ENCODE measurements around the gene TF.

Gene TF

GRCh38 chr3:133762539-133762938, 16.3 kb downstream of the TF start:
- Histone ChIP-seq H3K27me3 (replicated peaks; ENCODE audit: control insufficient read depth, insufficient read depth, low read length, poor library complexity, severe bottlenecking) (no peaks in the 10 kb centered on the region), H3K4me3 (ENCODE audit: insufficient read depth, low read depth, low read length, poor library complexity, severe bottlenecking) (no peak overlapping the region), H3K36me3 (ENCODE audit: control insufficient read depth, insufficient read depth, low read length) (no peaks in the 10 kb centered on the region), H3K27ac (ENCODE audit: insufficient read depth, low read length, poor library complexity, severe bottlenecking) (no peak overlapping the region), H3K4me1 (ENCODE audit: control insufficient read depth, insufficient read depth, low read length, poor library complexity, severe bottlenecking) (no peaks in the 10 kb centered on the region), H3K9me3 (ENCODE audit: control insufficient read depth, low read length) (no peaks in the 10 kb centered on the region)
- no peak for DNase-seq

DNA sequence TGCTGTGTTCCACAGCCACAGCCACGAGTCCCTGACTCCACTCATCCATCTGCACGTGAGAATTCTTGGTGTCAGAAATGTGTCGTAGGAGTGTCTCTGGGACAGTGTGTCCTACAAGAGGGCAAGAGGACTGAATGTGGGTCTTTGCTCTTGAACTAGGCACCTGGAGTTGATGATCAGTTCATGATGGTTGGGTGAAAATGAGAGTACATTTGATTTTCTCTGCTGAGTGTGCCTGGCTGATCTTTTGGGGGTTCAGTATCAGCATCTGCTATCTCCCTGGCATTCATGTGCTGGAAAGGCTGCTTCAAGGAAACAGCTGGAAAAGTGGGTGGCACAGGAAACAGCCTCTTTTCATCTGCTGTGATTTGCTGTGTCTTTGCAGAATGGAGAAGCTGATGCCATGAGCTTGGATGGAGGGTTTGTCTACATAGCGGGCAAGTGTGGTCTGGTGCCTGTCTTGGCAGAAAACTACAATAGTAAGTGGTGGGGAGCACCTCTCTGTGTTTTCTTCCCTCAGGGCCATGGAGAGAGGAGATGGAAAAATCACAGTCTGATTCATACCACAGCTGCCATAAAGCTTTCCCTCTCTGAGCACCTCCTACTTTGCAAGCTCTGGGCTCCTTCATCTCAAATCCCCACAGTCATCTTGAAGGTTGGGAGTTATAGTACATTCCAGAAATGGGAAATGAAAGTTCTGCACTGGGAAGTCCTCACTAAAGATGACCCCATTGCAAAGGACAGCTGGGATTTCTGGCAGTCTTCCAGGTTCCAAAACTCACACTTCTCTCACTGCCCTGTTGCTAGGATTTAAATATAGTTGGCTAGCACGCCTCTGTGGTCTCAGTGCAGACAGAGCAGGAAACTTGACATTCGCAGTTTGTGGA, 17.8 kb downstream of the TF start:
- Histone ChIP-seq H3K27me3 (replicated peaks; ENCODE audit: control insufficient read depth, insufficient read depth, low read length, poor library complexity, severe bottlenecking) (no peaks in the 10 kb centered on the region), H3K4me1 (ENCODE audit: control insufficient read depth, insufficient read depth, low read length, poor library complexity, severe bottlenecking) (no peaks in the 10 kb centered on the region), H3K4me3 (ENCODE audit: insufficient read depth, low read depth, low read length, poor library complexity, severe bottlenecking) (no peak overlapping the region), H3K9me3 (ENCODE audit: control insufficient read depth, low read length) (no peaks in the 10 kb centered on the region), H3K27ac (ENCODE audit: insufficient read depth, low read length, poor library complexity, severe bottlenecking) (no peak overlapping the region), H3K36me3 (ENCODE audit: control insufficient read depth, insufficient read depth, low read length) (no peaks in the 10 kb centered on the region)
- no peak for DNase-seq

DNA sequence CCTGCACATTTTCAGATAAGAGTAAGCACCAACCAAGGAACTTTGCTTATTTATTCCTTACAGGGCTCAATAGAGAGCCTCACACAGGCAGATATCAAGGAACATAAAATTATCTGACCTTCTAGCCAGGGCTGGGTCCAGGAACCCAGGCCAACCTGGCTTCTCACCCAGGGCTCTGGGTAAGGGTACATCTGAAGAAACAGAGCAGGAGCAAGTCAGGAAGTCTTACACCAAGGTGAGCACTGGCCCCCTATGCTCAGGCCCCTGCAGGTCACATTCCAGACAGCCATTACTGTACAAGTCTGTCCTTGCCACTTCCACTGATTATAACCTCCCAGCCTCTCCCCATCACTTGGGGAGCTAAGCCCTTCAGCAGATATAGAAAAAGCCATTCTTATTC, 19.1 kb downstream of the TF start:
- Histone ChIP-seq H3K9me3 (ENCODE audit: control insufficient read depth, low read length) (no peaks in the 10 kb centered on the region), H3K27ac (ENCODE audit: insufficient read depth, low read length, poor library complexity, severe bottlenecking) (no peak overlapping the region), H3K4me1 (ENCODE audit: control insufficient read depth, insufficient read depth, low read length, poor library complexity, severe bottlenecking) (no peaks in the 10 kb centered on the region), H3K4me3 (ENCODE audit: insufficient read depth, low read depth, low read length, poor library complexity, severe bottlenecking) (no peak overlapping the region), H3K27me3 (replicated peaks; ENCODE audit: control insufficient read depth, insufficient read depth, low read length, poor library complexity, severe bottlenecking) (no peaks in the 10 kb centered on the region), H3K36me3 (ENCODE audit: control insufficient read depth, insufficient read depth, low read length) (no peaks in the 10 kb centered on the region)
- DNase-seq, result no peak

GRCh38 chr3:133767607-133768006, 21.4 kb downstream of the TF start:
- Histone ChIP-seq H3K9me3 (ENCODE audit: control insufficient read depth, low read length) (no peaks in the 10 kb centered on the region), H3K27ac (ENCODE audit: insufficient read depth, low read length, poor library complexity, severe bottlenecking) (no peak overlapping the region), H3K27me3 (replicated peaks; ENCODE audit: control insufficient read depth, insufficient read depth, low read length, poor library complexity, severe bottlenecking) (no peaks in the 10 kb centered on the region), H3K36me3 (ENCODE audit: control insufficient read depth, insufficient read depth, low read length) (no peaks in the 10 kb centered on the region), H3K4me1 (ENCODE audit: control insufficient read depth, insufficient read depth, low read length, poor library complexity, severe bottlenecking) (no peaks in the 10 kb centered on the region), H3K4me3 (ENCODE audit: insufficient read depth, low read depth, low read length, poor library complexity, severe bottlenecking) (no peak overlapping the region)
- DNase-seq, result no peak

DNA sequence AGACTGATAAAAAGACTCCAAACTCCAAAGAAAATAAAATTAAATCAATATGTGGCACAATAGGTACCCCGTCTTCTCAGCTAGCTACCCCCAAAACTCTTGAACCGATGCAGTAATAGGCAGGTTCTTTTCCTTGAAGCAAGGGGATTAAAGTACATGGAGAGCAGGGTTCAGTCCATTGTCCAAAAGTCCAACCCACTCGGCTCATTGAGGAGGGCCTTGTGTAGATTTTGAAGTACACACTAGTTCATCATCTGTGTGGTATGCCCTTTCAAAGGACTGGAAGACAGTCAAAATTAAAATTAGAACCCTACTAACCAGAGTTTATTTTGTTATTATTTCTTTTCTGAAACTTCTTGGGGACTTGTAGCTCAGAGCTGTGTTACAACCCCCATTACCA, 23.3 kb downstream of the TF start:
- Histone ChIP-seq H3K4me1 (ENCODE audit: control insufficient read depth, insufficient read depth, low read length, poor library complexity, severe bottlenecking) (no peaks in the 10 kb centered on the region), H3K9me3 (ENCODE audit: control insufficient read depth, low read length) (no peaks in the 10 kb centered on the region), H3K36me3 (ENCODE audit: control insufficient read depth, insufficient read depth, low read length) (no peaks in the 10 kb centered on the region), H3K27me3 (replicated peaks; ENCODE audit: control insufficient read depth, insufficient read depth, low read length, poor library complexity, severe bottlenecking) (no peaks in the 10 kb centered on the region), H3K4me3 (ENCODE audit: insufficient read depth, low read depth, low read length, poor library complexity, severe bottlenecking) (no peak overlapping the region), H3K27ac (ENCODE audit: insufficient read depth, low read length, poor library complexity, severe bottlenecking) (no peak overlapping the region)
- DNase-seq, result no peak

GRCh38 chr3:133773732-133774131, 27.5 kb downstream of the TF start:
- no peaks in the 10 kb centered on the region for H3K9me3 ChIP-seq (ENCODE audit: control insufficient read depth, low read length)
- no peak for DNase-seq
- peaks cover 10% of the 10 kb centered on the region for H3K27me3 ChIP-seq (replicated peaks; ENCODE audit: control insufficient read depth, insufficient read depth, low read length, poor library complexity, severe bottlenecking)
- H3K4me1 ChIP-seq (ENCODE audit: control insufficient read depth, insufficient read depth, low read length, poor library complexity, severe bottlenecking), result no peaks in the 10 kb centered on the region
- no peak overlapping the region for H3K27ac ChIP-seq (ENCODE audit: insufficient read depth, low read length, poor library complexity, severe bottlenecking)
- H3K36me3 ChIP-seq (ENCODE audit: control insufficient read depth, insufficient read depth, low read length), result no peaks in the 10 kb centered on the region
- H3K4me3 ChIP-seq (ENCODE audit: insufficient read depth, low read depth, low read length, poor library complexity, severe bottlenecking), result no peak overlapping the region

GRCh38 chr3:133775309-133775708, 29.1 kb downstream of the TF start:
- Histone ChIP-seq H3K36me3 (ENCODE audit: control insufficient read depth, insufficient read depth, low read length) (no peaks in the 10 kb centered on the region), H3K4me1 (ENCODE audit: control insufficient read depth, insufficient read depth, low read length, poor library complexity, severe bottlenecking) (no peaks in the 10 kb centered on the region), H3K4me3 (ENCODE audit: insufficient read depth, low read depth, low read length, poor library complexity, severe bottlenecking) (no peak overlapping the region), H3K27ac (ENCODE audit: insufficient read depth, low read length, poor library complexity, severe bottlenecking) (no peak overlapping the region), H3K9me3 (ENCODE audit: control insufficient read depth, low read length) (no peaks in the 10 kb centered on the region), H3K27me3 (replicated peaks; ENCODE audit: control insufficient read depth, insufficient read depth, low read length, poor library complexity, severe bottlenecking) (peaks cover 10% of the 10 kb centered on the region)
- no peak for DNase-seq

DNA sequence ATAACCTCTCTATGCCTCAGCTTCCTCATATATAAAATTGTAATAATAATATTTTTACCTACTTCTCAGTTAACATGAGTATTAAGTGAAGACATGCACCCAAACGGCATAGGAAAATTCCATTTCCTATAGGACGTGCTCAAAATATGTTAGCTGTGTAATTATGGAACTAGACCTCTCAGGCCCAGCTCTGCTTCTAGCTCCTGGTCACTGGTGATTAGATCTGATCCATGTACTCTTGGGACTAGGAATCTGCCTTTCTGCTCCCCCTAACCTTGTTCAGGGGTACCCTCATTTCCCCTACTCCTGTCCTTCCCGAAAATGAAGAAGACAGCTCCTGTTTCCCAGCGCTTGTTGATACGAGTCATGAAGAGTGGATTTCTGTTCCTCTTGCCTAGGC, 29.6 kb downstream of the TF start:
- Histone ChIP-seq H3K4me3 (ENCODE audit: insufficient read depth, low read depth, low read length, poor library complexity, severe bottlenecking) (no peak overlapping the region), H3K9me3 (ENCODE audit: control insufficient read depth, low read length) (no peaks in the 10 kb centered on the region), H3K4me1 (ENCODE audit: control insufficient read depth, insufficient read depth, low read length, poor library complexity, severe bottlenecking) (no peaks in the 10 kb centered on the region), H3K27ac (ENCODE audit: insufficient read depth, low read length, poor library complexity, severe bottlenecking) (no peak overlapping the region), H3K27me3 (replicated peaks; ENCODE audit: control insufficient read depth, insufficient read depth, low read length, poor library complexity, severe bottlenecking) (peaks cover 10% of the 10 kb centered on the region), H3K36me3 (ENCODE audit: control insufficient read depth, insufficient read depth, low read length) (no peaks in the 10 kb centered on the region)
- DNase-seq, result no peak

GRCh38 chr3:133776794-133777438, 30.7 kb downstream of the TF start:
- Histone ChIP-seq H3K4me3 (ENCODE audit: insufficient read depth, low read depth, low read length, poor library complexity, severe bottlenecking) (no peak overlapping the region), H3K9me3 (ENCODE audit: control insufficient read depth, low read length) (no peaks in the 10 kb centered on the region), H3K4me1 (ENCODE audit: control insufficient read depth, insufficient read depth, low read length, poor library complexity, severe bottlenecking) (no peaks in the 10 kb centered on the region), H3K27ac (ENCODE audit: insufficient read depth, low read length, poor library complexity, severe bottlenecking) (no peak overlapping the region), H3K27me3 (replicated peaks; ENCODE audit: control insufficient read depth, insufficient read depth, low read length, poor library complexity, severe bottlenecking) (peaks cover 10% of the 10 kb centered on the region), H3K36me3 (ENCODE audit: control insufficient read depth, insufficient read depth, low read length) (no peaks in the 10 kb centered on the region)
- no peak for DNase-seq

GRCh38 chr3:133777807-133778568, 31.8 kb downstream of the TF start:
- H3K9me3 ChIP-seq (ENCODE audit: control insufficient read depth, low read length), result no peaks in the 10 kb centered on the region
- no peak overlapping the region for H3K4me3 ChIP-seq (ENCODE audit: insufficient read depth, low read depth, low read length, poor library complexity, severe bottlenecking)
- H3K36me3 ChIP-seq (ENCODE audit: control insufficient read depth, insufficient read depth, low read length), result no peaks in the 10 kb centered on the region
- no peak for DNase-seq
- H3K4me1 ChIP-seq (ENCODE audit: control insufficient read depth, insufficient read depth, low read length, poor library complexity, severe bottlenecking), result no peaks in the 10 kb centered on the region
- peaks cover 10% of the 10 kb centered on the region for H3K27me3 ChIP-seq (replicated peaks; ENCODE audit: control insufficient read depth, insufficient read depth, low read length, poor library complexity, severe bottlenecking)
- no peak overlapping the region for H3K27ac ChIP-seq (ENCODE audit: insufficient read depth, low read length, poor library complexity, severe bottlenecking)

All from effector memory CD4-positive, alpha-beta T cell (primary cell).